Thymus (tissue), 11 donors: ENCODE data around the gene SLC2A6. TPM values are rescaled to one million over a fixed set of nuclear protein-coding genes. Genes with fewer than 3 reads are reported as not detected.
A peak's percentile ranks its signal among the peaks of the same experiment; 100 is the strongest.

Experiments
- DNase-seq, 9 donors: peaks; one replicate each; pipeline ENCODE4 v3.0.0-alpha.2; 2013; ENCODE audit warnings: low spot score in 9 of 9, low read depth in 6 of 9, missing footprints in 1 of 9
- H3K27ac ChIP-seq, 2 donors: one replicate each; pipeline ENCODE4 v1.5.1; 2013; ENCODE audit warnings: control low read depth in 1 of 2, low read depth in 1 of 2, low read length in 1 of 2, mild to moderate bottlenecking in 1 of 2, moderate library complexity in 1 of 2
- H3K27me3 ChIP-seq, 2 donors: one replicate each; pipeline ENCODE4 v1.5.1; 2013; ENCODE audit warnings: low read length in 1 of 2; ENCODE audit not compliant: control insufficient read depth in 2 of 2, insufficient read depth in 1 of 2
- H3K36me3 ChIP-seq, 2 donors: one replicate each; pipeline ENCODE4 v1.5.1; 2013; ENCODE audit warnings: low read length in 1 of 2, mild to moderate bottlenecking in 1 of 2, moderate library complexity in 1 of 2; ENCODE audit not compliant: control insufficient read depth in 2 of 2, insufficient read depth in 2 of 2
- H3K4me1 ChIP-seq, 2 donors: one replicate each; pipeline ENCODE4 v1.5.1; 2013; ENCODE audit warnings: low read length in 2 of 2; ENCODE audit not compliant: control insufficient read depth in 2 of 2, insufficient read depth in 2 of 2
- H3K4me3 ChIP-seq, 2 donors: one replicate each; pipeline ENCODE4 v1.5.1; 2013; ENCODE audit warnings: low read length in 2 of 2, control low read depth in 1 of 2, mild to moderate bottlenecking in 1 of 2
- H3K9me3 ChIP-seq, 2 donors: one replicate each; pipeline ENCODE4 v1.5.1; 2013; ENCODE audit warnings: low read length in 1 of 2, mild to moderate bottlenecking in 1 of 2; ENCODE audit not compliant: control insufficient read depth in 2 of 2, insufficient read depth in 1 of 2
- WGBS: extraction: QIAGEN DNeasy Blood & Tissue Kit; methylation state at CpG from one replicate; pipeline ENCODE4 v1.1.7; 2013; 5-methylcytosine and 5-hydroxymethylcytosine counted together
- polyA plus RNA-seq: library from polyadenylated mRNA; stranded (reverse); fragments of 200-250 nt; gene quantifications from one replicate; pipeline ENCODE4 v1.2.3, GENCODE V29; 2013
- total RNA-seq: library from RNA; stranded (reverse); fragments of 120-200 nt; gene quantifications from one replicate; pipeline ENCODE4 v1.2.4, GENCODE V29; 2013
- donor health status: healthy.

SLC2A6 gene
- total and polyA plus RNA-seq, 2 donors, result 2.0 to 5.5 TPM

- Histone ChIP-seq H3K27me3 (no peaks in the 10 kb centered on the region), H3K4me3 (no peak overlapping the region), H3K9me3 (no peaks in the 10 kb centered on the region), H3K27ac (no peak overlapping the region), H3K36me3 (no peaks in the 10 kb centered on the region), H3K4me1 (peaks cover 3 to 42% of the 10 kb centered on the region in 2 donors)
- WGBS, result 96% methylated on average over 27 of the region's 27 CpGs
- DNase-seq, result no peak
Observed at GRCh38 chr9:133510926-133511505, 32.1 kb upstream of the SLC2A6 start.

GRCh38 chr9:133509179-133510083 lies 30.5 kb upstream of the SLC2A6 start:
- Histone ChIP-seq H3K4me1 (peaks cover 3 to 28% of the 10 kb centered on the region in 2 donors), H3K36me3 (no peaks in the 10 kb centered on the region), H3K4me3 (no peak overlapping the region), H3K27ac (peak overlapping the region; percentile 81 to 89), H3K27me3 (no peaks in the 10 kb centered on the region), H3K9me3 (no peaks in the 10 kb centered on the region)
- peak in 4 of 9 donors; percentile 39 to 79 (median 48) for DNase-seq
- WGBS, result 24% methylated on average over 26 of the region's 26 CpGs

GRCh38 chr9:133508046-133508445 lies 29.1 kb upstream of the SLC2A6 start:
- no peak for DNase-seq
- Histone ChIP-seq H3K9me3 (no peaks in the 10 kb centered on the region), H3K27me3 (no peaks in the 10 kb centered on the region), H3K4me1 (peaks cover 3 to 19% of the 10 kb centered on the region in 2 donors), H3K36me3 (no peaks in the 10 kb centered on the region), H3K4me3 (no peak overlapping the region), H3K27ac (no peak overlapping the region)
- 98% methylated on average over 8 of the region's 8 CpGs for WGBS

GRCh38 chr9:133507246-133507965 lies 28.5 kb upstream of the SLC2A6 start:
- Histone ChIP-seq H3K27me3 (no peaks in the 10 kb centered on the region), H3K36me3 (no peaks in the 10 kb centered on the region), H3K4me1 (peaks cover 3 to 17% of the 10 kb centered on the region in 2 donors), H3K4me3 (no peak overlapping the region), H3K9me3 (no peaks in the 10 kb centered on the region), H3K27ac (no peak overlapping the region)
- DNase-seq, result no peak
- 97% methylated on average over 24 of the region's 24 CpGs for WGBS

- Histone ChIP-seq H3K27me3 (no peaks in the 10 kb centered on the region), H3K27ac (no peak overlapping the region), H3K4me3 (no peak overlapping the region), H3K9me3 (no peaks in the 10 kb centered on the region), H3K4me1 (peaks cover 3 to 17% of the 10 kb centered on the region in 2 donors), H3K36me3 (no peaks in the 10 kb centered on the region)
- DNase-seq, result no peak
- WGBS, result 96% methylated on average over 18 of the region's 18 CpGs
Observed at GRCh38 chr9:133506653-133507038, 27.7 kb upstream of the SLC2A6 start.

- DNase-seq, result no peak
- Histone ChIP-seq H3K9me3 (no peaks in the 10 kb centered on the region), H3K36me3 (no peaks in the 10 kb centered on the region), H3K27me3 (no peaks in the 10 kb centered on the region), H3K4me1 (peaks cover 3 to 17% of the 10 kb centered on the region in 2 donors), H3K4me3 (no peak overlapping the region), H3K27ac (no peak overlapping the region)
- 95% methylated on average over 23 of the region's 23 CpGs for WGBS
Observed at GRCh38 chr9:133505901-133506652, 27.2 kb upstream of the SLC2A6 start.

GRCh38 chr9:133505186-133505830 lies 26.4 kb upstream of the SLC2A6 start:
- Histone ChIP-seq H3K27ac (no peak overlapping the region), H3K4me3 (no peak overlapping the region), H3K27me3 (no peaks in the 10 kb centered on the region), H3K36me3 (no peaks in the 10 kb centered on the region), H3K4me1 (peaks cover 3 to 17% of the 10 kb centered on the region in 2 donors), H3K9me3 (no peaks in the 10 kb centered on the region)
- WGBS, result 97% methylated on average over 13 of the region's 13 CpGs
- no peak for DNase-seq

GRCh38 chr9:133502112-133502511 lies 23.2 kb upstream of the SLC2A6 start:
- H3K36me3 ChIP-seq, result no peaks in the 10 kb centered on the region
- no peak overlapping the region for H3K27ac ChIP-seq
- H3K9me3 ChIP-seq, result no peaks in the 10 kb centered on the region
- WGBS, result 99% methylated on average over 1 of the region's 1 CpG
- DNase-seq, result no peak
- no peaks in the 10 kb centered on the region for H3K4me1 ChIP-seq
- H3K4me3 ChIP-seq, result no peak overlapping the region
- peaks cover 0 to 6% of the 10 kb centered on the region in 2 donors for H3K27me3 ChIP-seq
